DMS153 treated with DMSO at 0.1 percent for 48 hours (cell line): ENCODE results near the gene DRC7.
"Not testable (repeated sequence)": the region's sequence is repeated elsewhere in the genome, so short reads cannot be mapped to it uniquely, and the experiment has no call there.

Experiments used
- DNase-seq: peaks from one replicate; lab custom pipeline; 2025; ENCODE audit not compliant: unreplicated experiment; lab: John Stamatoyannopoulos, UW

DRC7 gene

GRCh38 chr16:57712569-57712968 is 18.0 kb downstream of the DRC7 start:
- not testable (repeated sequence) for DNase-seq

- DNase-seq, result no peak
These were observed 19.0 kb downstream of the DRC7 start for GRCh38 chr16:57713596-57713995.

GRCh38 chr16:57714047-57714446 is 19.4 kb downstream of the DRC7 start:
- no peak for DNase-seq

GRCh38 chr16:57720142-57720575 is 25.6 kb downstream of the DRC7 start:
- DNase-seq, result peak; percentile 1

GRCh38 chr16:57721356-57722209 is 27.0 kb downstream of the DRC7 start:
- no peak for DNase-seq

GRCh38 chr16:57722210-57722499 is 27.5 kb downstream of the DRC7 start:
- no peak for DNase-seq

GRCh38 chr16:57722651-57723050 is 28.0 kb downstream of the DRC7 start:
- DNase-seq, result no peak

- no peak for DNase-seq
These were observed 28.6 kb downstream of the DRC7 start for GRCh38 chr16:57723170-57723569.

GRCh38 chr16:57724531-57724930 is 29.9 kb downstream of the DRC7 start:
- DNase-seq, result no peak

GRCh38 chr16:57725151-57725550 is 30.5 kb downstream of the DRC7 start:
- DNase-seq, result no peak

GRCh38 chr16:57725554-57725953 is 30.9 kb downstream of the DRC7 start:
- DNase-seq, result no peak

- no peak for DNase-seq
These were observed 31.4 kb downstream of the DRC7 start for GRCh38 chr16:57725976-57726375.

- no peak for DNase-seq
These were observed 31.9 kb downstream of the DRC7 start for GRCh38 chr16:57726433-57726947.

GRCh38 chr16:57727610-57728009 is 33.0 kb downstream of the DRC7 start:
- DNase-seq, result no peak

- DNase-seq, result no peak
These were observed 34.0 kb downstream of the DRC7 start for GRCh38 chr16:57728336-57729181.

- DNase-seq, result no peak
These were observed 34.5 kb downstream of the DRC7 start for GRCh38 chr16:57729182-57729484.

- DNase-seq, result not testable (repeated sequence)
These were observed 35.2 kb downstream of the DRC7 start for GRCh38 chr16:57729852-57730251.

- DNase-seq, result no peak
These were observed 36.4 kb downstream of the DRC7 start for GRCh38 chr16:57730771-57731730.

GRCh38 chr16:57732037-57732436 is 37.4 kb downstream of the DRC7 start:
- no peak for DNase-seq

- no peak for DNase-seq
These were observed 38.1 kb downstream of the DRC7 start for GRCh38 chr16:57732714-57733113.

GRCh38 chr16:57734308-57734924 is 39.8 kb downstream of the DRC7 start:
- DNase-seq, result no peak
